PC-3 (cell line): ENCODE data around the gene CORIN. TPM values are rescaled to one million over a fixed set of nuclear protein-coding genes. Genes with fewer than 3 reads are reported as not detected.

ENCODE experiments used
- ATAC-seq: fragments of 200-7000 bp; cut with Tn5 transposase; 2 replicates; pipeline ENCODE4 v1.9.1; 2020; ENCODE audit warnings: mild to moderate bottlenecking, moderate library complexity
- BruUV-seq: library from RNA; stranded (reverse); fragments of 400-500 nt; replicated peaks from 2 replicates; lab custom pipeline; 2021; lab: Mats Ljungman, UMichigan
- CTCF ChIA-PET: fragments of 300-600 bp; sonication (Branson Sonifier 250); formaldehyde crosslinking; loops from one replicate; lab custom pipeline; 2022; ENCODE audit warnings: antibody characterized with exemption; lab: Charles Lee
- POLR2A ChIA-PET: fragments of 300-600 bp; sonication (Branson Sonifier 250); formaldehyde crosslinking; loops from one replicate; lab custom pipeline; 2022; ENCODE audit warnings: antibody characterized with exemption; ENCODE audit not compliant: unreplicated experiment; lab: Charles Lee
- DNase-seq: peaks from one replicate; pipeline ENCODE4 v3.0.0-alpha.2; 2015
- H2AFZ ChIP-seq: fragments of 300-600 bp; sonication (generic); 2 replicates; pipeline ENCODE4 v1.6.0; 2016; ENCODE audit warnings: antibody characterized with exemption, low read length
- H3F3A ChIP-seq: fragments of 300-600 bp; sonication (generic); one replicate; pipeline ENCODE4 v1.6.0; 2017; ENCODE audit warnings: antibody characterized with exemption, low read length, control low read depth, mild to moderate bottlenecking; ENCODE audit not compliant: unreplicated experiment
- H3K27ac ChIP-seq: fragments of 300-600 bp; sonication (generic); 2 replicates; pipeline ENCODE4 v1.5.1; 2016; ENCODE audit warnings: mild to moderate bottlenecking, low read length
- H3K27me3 ChIP-seq: fragments of 300-600 bp; sonication (generic); 2 replicates; pipeline ENCODE4 v1.6.1; 2016; ENCODE audit warnings: low read length, mixed read lengths
- H3K36me3 ChIP-seq: fragments of 300-600 bp; sonication (generic); 2 replicates; pipeline ENCODE4 v1.6.1; 2016; ENCODE audit warnings: low read depth, mixed run types, low read length, mixed read lengths
- H3K4me1 ChIP-seq: fragments of 300-600 bp; sonication (generic); 2 replicates; pipeline ENCODE4 v1.5.1; 2016; ENCODE audit warnings: low read length; ENCODE audit not compliant: insufficient read depth
- H3K4me2 ChIP-seq: fragments of 300-600 bp; sonication (generic); 2 replicates; pipeline ENCODE4 v1.6.0; 2016; ENCODE audit warnings: low read length
- H3K4me3 ChIP-seq: fragments of 300-600 bp; sonication (generic); 2 replicates; pipeline ENCODE4 v1.5.1; 2016; ENCODE audit warnings: mild to moderate bottlenecking, low read length, mixed read lengths
- H3K79me2 ChIP-seq: fragments of 300-600 bp; sonication (generic); 2 replicates; pipeline ENCODE4 v1.6.1; 2017; ENCODE audit warnings: low read length, mixed read lengths
- H3K9ac ChIP-seq: fragments of 300-600 bp; sonication (generic); 2 replicates; pipeline ENCODE4 v1.6.0; 2016; ENCODE audit warnings: mild to moderate bottlenecking, low read length
- H3K9me2 ChIP-seq: fragments of 300-600 bp; sonication (generic); replicated peaks from 2 replicates; pipeline ENCODE4 v1.6.1; 2016; ENCODE audit warnings: mixed run types, low read length, mixed read lengths
- H3K9me3 ChIP-seq: fragments of 300-600 bp; sonication (generic); 2 replicates; pipeline ENCODE4 v1.6.1; 2016; ENCODE audit warnings: low read length, mixed read lengths
- H4K20me1 ChIP-seq: fragments of 300-600 bp; sonication (generic); 2 replicates; pipeline ENCODE4 v1.6.1; 2016; ENCODE audit warnings: low read length, mixed read lengths
- CTCF ChIP-seq: fragments of 300-600 bp; sonication (generic); conservative IDR thresholded peaks from 2 replicates; pipeline ENCODE4 v1.5.1; 2017; ENCODE audit warnings: antibody characterized with exemption, low read depth, mild to moderate bottlenecking, low read length
- EZH2 ChIP-seq: fragments of 300-600 bp; sonication (generic); IDR thresholded peaks from one replicate; pipeline ENCODE4 v1.6.1; 2017; ENCODE audit warnings: antibody characterized with exemption, mild to moderate bottlenecking, low read length; ENCODE audit not compliant: unreplicated experiment
- EZH2phosphoT487 ChIP-seq: fragments of 300-600 bp; sonication (generic); IDR thresholded peaks from 2 replicates; pipeline ENCODE4 v1.6.1; 2018; ENCODE audit warnings: mild to moderate bottlenecking, antibody characterized with exemption, low read length, borderline replicate concordance
- intact Hi-C: fragments of 100-400 bp; cut with micrococcal nuclease; formaldehyde crosslinking; loops from 2 replicates; pipeline ENCODE4 v1.9.0; 2023
- total RNA-seq: library from RNA; depleted of rRNA; stranded (reverse); fragments of >200 nt; gene quantifications from 2 replicates; pipeline ENCODE4 v1.2.3, GENCODE V29; 2014

Gene CORIN
- total RNA-seq, 1 experiment from 2014 or later, result not detected

GRCh38 chr4:47617607-47618006 is 220.3 kb downstream of the CORIN start:
- H3F3A ChIP-seq, result no peaks in the 10 kb centered on the region
- H3K79me2 ChIP-seq, result no peaks in the 10 kb centered on the region
- H3K9me2 ChIP-seq, result no peaks in the 10 kb centered on the region
- no peak overlapping the region for H3K4me2 ChIP-seq
- H2AFZ ChIP-seq, result no peak overlapping the region
- ChIA-PET CTCF (no interaction called here), POLR2A (no interaction called here)
- ATAC-seq (no peak), DNase-seq (no peak)
- H4K20me1 ChIP-seq, result no peaks in the 10 kb centered on the region
- H3K27ac ChIP-seq, result no peak overlapping the region
- peaks cover 4% of the 10 kb centered on the region; the same call in 1 of the 2 replicates for H3K27me3 ChIP-seq
- H3K9ac ChIP-seq, result no peak overlapping the region
- no TSS peak for BruUV-seq
- H3K4me1 ChIP-seq, result no peaks in the 10 kb centered on the region
- intact Hi-C loops, result no loop called here
- TF ChIP-seq EZH2phosphoT487 (no peak), EZH2 (no peak), CTCF (no peak)
- no peaks in the 10 kb centered on the region for H3K36me3 ChIP-seq
- H3K4me3 ChIP-seq, result no peak overlapping the region
- no peaks in the 10 kb centered on the region for H3K9me3 ChIP-seq

GRCh38 chr4:47615385-47615784 is 222.5 kb downstream of the CORIN start:
- no TSS peak for BruUV-seq

More at GRCh38 chr4:47615385-47615784, 222.5 kb downstream of the CORIN start:
- no peak overlapping the region for H2AFZ ChIP-seq
- H3K27ac ChIP-seq, result no peak overlapping the region
- ATAC-seq (no peak), DNase-seq (no peak)
- no peaks in the 10 kb centered on the region for H3K79me2 ChIP-seq
- H3K9me2 ChIP-seq, result no peaks in the 10 kb centered on the region
- no peaks in the 10 kb centered on the region for H4K20me1 ChIP-seq
- POLR2A ChIA-PET, result no interaction called here
- H3K9me3 ChIP-seq, result no peaks in the 10 kb centered on the region
- no peak overlapping the region for H3K4me2 ChIP-seq
- CTCF ChIA-PET, result no interaction called here
- intact Hi-C loops, result no loop called here
- H3K36me3 ChIP-seq, result no peaks in the 10 kb centered on the region
- H3F3A ChIP-seq, result no peaks in the 10 kb centered on the region
- no peak overlapping the region for H3K9ac ChIP-seq
- peaks cover 4% of the 10 kb centered on the region; the same call in 1 of the 2 replicates for H3K27me3 ChIP-seq
- TF ChIP-seq EZH2phosphoT487, result no peak
- TF ChIP-seq CTCF, result no peak
- TF ChIP-seq EZH2, result no peak
- H3K4me3 ChIP-seq, result no peak overlapping the region
- no peaks in the 10 kb centered on the region for H3K4me1 ChIP-seq
